ENCODE measurements around the gene TMEM256. TPM values are rescaled to one million over a fixed set of nuclear protein-coding genes. Genes with fewer than 3 reads are reported as not detected.
A peak's percentile ranks its signal among the peaks of the same experiment; 100 is the strongest.

The TMEM256 gene
- total RNA-seq, 1 experiment from 2014 or later = 151 TPM

DNA sequence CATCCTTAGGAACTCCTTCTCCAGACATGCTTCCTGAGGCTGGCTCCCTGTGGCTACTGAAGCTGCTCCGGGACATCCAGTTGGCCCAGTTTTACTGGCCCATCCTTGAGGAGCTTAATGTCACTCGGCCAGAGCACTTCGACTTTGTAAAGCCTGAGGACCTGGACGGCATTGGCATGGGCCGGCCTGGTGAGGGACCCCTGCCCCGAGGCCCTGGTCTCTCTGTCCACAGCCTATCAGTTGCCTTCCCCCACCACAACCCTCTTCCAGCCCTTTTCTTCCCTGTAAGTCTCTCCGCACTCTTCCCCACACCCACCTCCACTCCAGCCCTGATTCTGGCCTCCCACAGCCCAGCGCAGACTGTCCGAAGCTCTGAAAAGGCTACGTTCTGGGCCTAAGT is 21.0 kb downstream of the TMEM256 start:
- Histone ChIP-seq H3T11ph (ENCODE audit: low read length) (no peak overlapping the region), H2BK5ac (ENCODE audit: insufficient read length, low read length) (no peak overlapping the region), H3K9ac (ENCODE audit: extremely low read depth, insufficient read length, low read length) (no peak overlapping the region), H4K5ac (ENCODE audit: insufficient read length, low read depth, low read length) (no peak overlapping the region), H3K79me1 (ENCODE audit: insufficient read depth, low read depth, low read length, poor library complexity, severe bottlenecking) (no peaks in the 10 kb centered on the region), H3K4me2 (ENCODE audit: insufficient read depth, insufficient read length, low read length) (no peak overlapping the region), H3K14ac (ENCODE audit: insufficient read depth, low read length) (no peak overlapping the region), H4K20me1 (ENCODE audit: control insufficient read depth, insufficient read depth, insufficient read length) (no peaks in the 10 kb centered on the region), H4K91ac (ENCODE audit: insufficient read length, low read depth, low read length) (no peak overlapping the region), H3K23me2 (ENCODE audit: insufficient read length, low read depth, low read length, poor library complexity, severe bottlenecking) (peaks cover 17% of the 10 kb centered on the region), H3K23ac (ENCODE audit: insufficient read length, low read depth, low read length) (no peak overlapping the region), H2AK5ac (ENCODE audit: insufficient read length, low read length) (no peak overlapping the region), H3K4me1 (ENCODE audit: insufficient read depth, low read length) (no peaks in the 10 kb centered on the region), H3K18ac (ENCODE audit: insufficient read length, low read depth, low read length) (no peak overlapping the region), H3K4ac (ENCODE audit: low read depth, low read length) (no peak overlapping the region), H3K9me3 (ENCODE audit: control insufficient read depth, low read depth, low read length) (no peaks in the 10 kb centered on the region), H4K8ac (replicated peaks; ENCODE audit: insufficient read length, low read depth, low read length) (no peak overlapping the region), H2AFZ (ENCODE audit: low read length) (no peak overlapping the region), H3K27ac (ENCODE audit: insufficient read length, low read depth, low read length) (no peak overlapping the region), H3K56ac (ENCODE audit: insufficient read length, low read depth, low read length) (no peak overlapping the region), H3K79me2 (ENCODE audit: insufficient read depth, low read length) (no peaks in the 10 kb centered on the region), H2BK120ac (ENCODE audit: low read depth, low read length, poor library complexity, severe bottlenecking) (no peak overlapping the region), H3K27me3 (ENCODE audit: insufficient read depth, low read length) (peaks cover 11% of the 10 kb centered on the region; the same call in 1 of the 2 replicates), H2BK15ac (ENCODE audit: low read depth, low read length) (no peak overlapping the region), H2BK12ac (ENCODE audit: insufficient read length, low read depth, low read length) (no peak overlapping the region), H2BK20ac (ENCODE audit: low read depth, low read length, poor library complexity, severe bottlenecking) (no peak overlapping the region)
- no CpG with 5 or more reads among the region's 10 CpGs for WGBS (ENCODE audit: extremely low coverage, insufficient read length, low lambda C conversion rate)
- H3K9me3 Mint-ChIP-seq = peaks cover 5 to 7% of the 10 kb centered on the region in 2 experiments
- peaks cover 21 to 25% of the 10 kb centered on the region in 2 experiments for H3K4me1 Mint-ChIP-seq
- peak overlapping the region in 1 of 2 experiments; percentile 28; a peak in 1 of 5 replicates for H3K4me3 Mint-ChIP-seq
- no peak overlapping the region for H3K27ac Mint-ChIP-seq
- TF ChIP-seq, protein P1, sequence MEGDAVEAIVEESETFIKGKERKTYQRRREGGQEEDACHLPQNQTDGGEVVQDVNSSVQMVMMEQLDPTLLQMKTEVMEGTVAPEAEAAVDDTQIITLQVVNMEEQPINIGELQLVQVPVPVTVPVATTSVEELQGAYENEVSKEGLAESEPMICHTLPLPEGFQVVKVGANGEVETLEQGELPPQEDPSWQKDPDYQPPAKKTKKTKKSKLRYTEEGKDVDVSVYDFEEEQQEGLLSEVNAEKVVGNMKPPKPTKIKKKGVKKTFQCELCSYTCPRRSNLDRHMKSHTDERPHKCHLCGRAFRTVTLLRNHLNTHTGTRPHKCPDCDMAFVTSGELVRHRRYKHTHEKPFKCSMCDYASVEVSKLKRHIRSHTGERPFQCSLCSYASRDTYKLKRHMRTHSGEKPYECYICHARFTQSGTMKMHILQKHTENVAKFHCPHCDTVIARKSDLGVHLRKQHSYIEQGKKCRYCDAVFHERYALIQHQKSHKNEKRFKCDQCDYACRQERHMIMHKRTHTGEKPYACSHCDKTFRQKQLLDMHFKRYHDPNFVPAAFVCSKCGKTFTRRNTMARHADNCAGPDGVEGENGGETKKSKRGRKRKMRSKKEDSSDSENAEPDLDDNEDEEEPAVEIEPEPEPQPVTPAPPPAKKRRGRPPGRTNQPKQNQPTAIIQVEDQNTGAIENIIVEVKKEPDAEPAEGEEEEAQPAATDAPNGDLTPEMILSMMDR (conservative IDR thresholded peaks at IDR 0.05) = no peak
- H3K36me3 Mint-ChIP-seq (ENCODE audit: insufficient read depth in 1 of 3, low read depth in 3 of 3) = peaks cover 7 to 25% (median 24%) of the 10 kb centered on the region in 3 experiments; a peak in 6 of 7 replicates
- H3K27me3 Mint-ChIP-seq (ENCODE audit: low read depth) = peaks cover 48% of the 10 kb centered on the region
- no peak for DNase-seq

Measured in H9 (cell line).